GM19043 (cell line): ENCODE data around the gene ZNF546.
A peak's percentile ranks its signal among the peaks of the same experiment; 100 is the strongest.
"Not testable (repeated sequence)": the region's sequence is repeated elsewhere in the genome, so short reads cannot be mapped to it uniquely, and the experiment has no call there.

Experiments used
- ATAC-seq: cut with Tn5 transposase; IDR thresholded peaks from one replicate; pipeline ENCODE4 v1.9.1; 2021; ENCODE audit warnings: low read depth; ENCODE audit not compliant: unreplicated experiment

The ZNF546 gene

GRCh38 chr19:39983695-39984300, 13.1 kb upstream of the ZNF546 start:
- no peak for ATAC-seq

- ATAC-seq, result no peak
These were observed 10.2 kb upstream of the ZNF546 start for GRCh38 chr19:39986643-39987042.

- no peak for ATAC-seq
These were observed 9.7 kb upstream of the ZNF546 start for GRCh38 chr19:39987167-39987566.

GRCh38 chr19:39987596-39987995, 9.3 kb upstream of the ZNF546 start:
- no peak for ATAC-seq

- ATAC-seq, result no peak
These were observed 3.3 kb upstream of the ZNF546 start for GRCh38 chr19:39993605-39994004.

- ATAC-seq, result no peak
These were observed 2.5 kb upstream of the ZNF546 start for GRCh38 chr19:39994361-39994760.

- no peak for ATAC-seq
These were observed 1.1 kb upstream of the ZNF546 start for GRCh38 chr19:39995794-39996193.

- peak; percentile 21 for ATAC-seq
These were observed 546 bp upstream of the ZNF546 start for GRCh38 chr19:39996218-39996810.

- no peak for ATAC-seq
These were observed 867 bp downstream of the ZNF546 start for GRCh38 chr19:39997638-39998216.

GRCh38 chr19:39998501-39998900, 1.6 kb downstream of the ZNF546 start:
- ATAC-seq, result no peak

- ATAC-seq, result no peak
These were observed 8.9 kb downstream of the ZNF546 start for GRCh38 chr19:40005691-40006272.

- ATAC-seq, result no peak
These were observed 9.4 kb downstream of the ZNF546 start for GRCh38 chr19:40006273-40006691.

GRCh38 chr19:40009674-40010073, 12.8 kb downstream of the ZNF546 start:
- no peak for ATAC-seq

- ATAC-seq, result no peak
These were observed 17.1 kb downstream of the ZNF546 start for GRCh38 chr19:40013991-40014390.

- ATAC-seq, result no peak
These were observed 27.1 kb downstream of the ZNF546 start for GRCh38 chr19:40023969-40024368.

GRCh38 chr19:40025938-40026596, 29.2 kb downstream of the ZNF546 start:
- ATAC-seq, result no peak

GRCh38 chr19:40026597-40026970, 29.7 kb downstream of the ZNF546 start:
- ATAC-seq, result no peak

GRCh38 chr19:40033989-40034560, 37.2 kb downstream of the ZNF546 start:
- no peak for ATAC-seq

- ATAC-seq, result no peak
These were observed 39.1 kb downstream of the ZNF546 start for GRCh38 chr19:40035996-40036395.

- not testable (repeated sequence) for ATAC-seq
These were observed 41.2 kb downstream of the ZNF546 start for GRCh38 chr19:40038047-40038446.

GRCh38 chr19:40041718-40042117, 44.9 kb downstream of the ZNF546 start:
- not testable (repeated sequence) for ATAC-seq
